SH-SY5Y (cell line): ENCODE data around the gene HAPSTR1.

Source experiments
- GATA2 ChIP-seq: IDR thresholded peaks from 2 replicates; pipeline ENCODE4 v1.6.1; 2011; ENCODE audit warnings: mild to moderate bottlenecking, low read depth, low read length
- GATA3 ChIP-seq: IDR thresholded peaks from 2 replicates; pipeline ENCODE4 v1.6.1; 2011; ENCODE audit warnings: low read depth, mild to moderate bottlenecking, low read length, moderate library complexity

DNA sequence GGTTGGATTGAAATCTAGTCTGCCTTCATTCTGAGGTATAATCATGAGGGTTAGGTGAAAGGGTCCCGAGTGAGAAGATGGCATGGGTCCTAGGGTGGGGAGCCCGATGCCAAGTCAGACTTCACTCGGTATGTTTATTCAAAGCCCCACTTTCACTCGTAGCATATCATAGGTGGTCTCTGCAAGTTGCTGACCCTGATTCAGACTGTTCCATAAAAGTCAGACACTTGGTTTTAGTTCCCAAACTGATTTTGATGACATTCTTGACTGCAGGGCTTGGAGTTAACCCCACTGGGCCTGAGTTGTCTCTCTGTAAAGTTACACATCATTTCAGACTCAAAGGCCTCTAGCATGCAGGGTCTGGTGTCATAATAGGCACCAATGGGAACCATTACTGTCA lies 17.8 kb downstream of the HAPSTR1 start:
- no peak for TF ChIP-seq GATA2
- TF ChIP-seq GATA3, result no peak
